Lower lobe of right lung (tissue), 2 donors: ENCODE measurements around the gene SVBP. TPM values are rescaled to one million over a fixed set of nuclear protein-coding genes. Genes with fewer than 3 reads are reported as not detected.

Experiments
- ATAC-seq, 2 donors: fragments of 200-7000 bp; cut with Tn5 transposase; one replicate each; pipeline ENCODE4 v1.9.1; 2020 to 2022; ENCODE audit warnings: mild to moderate bottlenecking in 2 of 2, moderate library complexity in 2 of 2
- DNase-seq: peaks from one replicate; pipeline ENCODE4 v3.0.0-alpha.2; 2020
- H3K27ac ChIP-seq: fragments of 200-600 bp; one replicate; pipeline ENCODE4 v1.8.0; 2022
- H3K27me3 ChIP-seq: fragments of 200-600 bp; one replicate; pipeline ENCODE4 v1.8.0; 2022; ENCODE audit warnings: low read depth
- H3K36me3 ChIP-seq: fragments of 200-600 bp; one replicate; pipeline ENCODE4 v1.8.0; 2022; ENCODE audit warnings: mild to moderate bottlenecking
- H3K4me1 ChIP-seq: fragments of 200-600 bp; one replicate; pipeline ENCODE4 v1.8.0; 2022
- H3K4me3 ChIP-seq: fragments of 200-600 bp; one replicate; pipeline ENCODE4 v1.8.0; 2022; ENCODE audit warnings: mild to moderate bottlenecking
- H3K9me3 ChIP-seq: fragments of 200-600 bp; one replicate; pipeline ENCODE4 v1.8.0; 2022
- intact Hi-C: fragments of 100-400 bp; cut with DNase I; formaldehyde crosslinking; loops from one replicate; pipeline ENCODE4 v1.11.0; 2022
- total RNA-seq: library from RNA; stranded (reverse); fragmentation: NEBNext Ultra II Directional; extraction: Animal tissue kit (Norgen Biotek cat#: 25700); gene quantifications from one replicate; pipeline ENCODE4 v1.2.1, GENCODE V29; 2021
- TF ChIP-seq, protein P1 (sequence below): fragments of 200-600 bp; IDR thresholded peaks from one replicate; pipeline ENCODE4 v1.8.0; 2022; ENCODE audit warnings: antibody characterized with exemption, mild to moderate bottlenecking
- donor health status: DM: no; HTN: yes; CAD: no; lungs with severe emphysema.

SVBP gene
- total RNA-seq, 1 donor from 2014 or later = 20.8 TPM

DNA sequence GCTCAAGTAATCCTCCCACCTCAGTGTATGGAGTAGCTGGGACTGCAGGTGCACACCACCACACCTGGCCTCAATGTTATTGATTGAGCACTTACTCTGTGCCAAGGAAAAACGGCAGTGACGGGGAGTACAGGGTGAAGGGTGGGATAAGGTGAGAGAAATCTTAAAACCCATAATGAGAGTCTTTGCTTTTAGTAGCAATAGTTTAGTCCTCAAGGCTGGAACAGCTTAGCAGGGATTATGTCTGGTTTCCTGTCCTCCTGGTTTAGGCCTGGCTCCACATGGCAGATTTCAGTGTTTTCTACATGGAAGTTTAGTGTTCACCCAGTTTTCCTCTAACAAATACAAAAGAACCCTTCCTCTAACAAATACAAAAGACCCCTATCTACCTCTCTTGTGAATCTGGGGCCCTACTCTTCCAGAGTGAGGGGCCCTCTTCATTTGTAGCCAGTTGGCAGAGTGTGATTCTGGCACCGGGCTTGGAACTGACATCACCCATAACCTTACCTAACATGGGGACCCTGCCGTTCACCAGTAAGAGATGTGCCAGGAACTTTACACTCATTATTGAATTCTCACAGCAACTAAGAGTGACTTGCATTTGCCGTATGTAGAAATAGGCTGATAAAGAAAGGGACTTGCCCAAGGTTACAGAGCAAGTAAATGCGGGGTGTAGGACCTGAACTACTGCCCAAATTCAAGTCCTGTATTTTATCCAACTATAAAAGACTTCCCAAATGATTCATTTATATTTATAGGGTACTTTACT lies 36.1 kb upstream of the SVBP start:
- no peaks in the 10 kb centered on the region for H3K9me3 ChIP-seq
- H3K4me1 ChIP-seq = no peaks in the 10 kb centered on the region
- intact Hi-C loops = no loop called here
- no peak for DNase-seq
- no peaks in the 10 kb centered on the region for H3K27me3 ChIP-seq
- no peak overlapping the region for H3K4me3 ChIP-seq
- no peak overlapping the region for H3K27ac ChIP-seq
- ATAC-seq = no peak
- TF ChIP-seq, protein P1, sequence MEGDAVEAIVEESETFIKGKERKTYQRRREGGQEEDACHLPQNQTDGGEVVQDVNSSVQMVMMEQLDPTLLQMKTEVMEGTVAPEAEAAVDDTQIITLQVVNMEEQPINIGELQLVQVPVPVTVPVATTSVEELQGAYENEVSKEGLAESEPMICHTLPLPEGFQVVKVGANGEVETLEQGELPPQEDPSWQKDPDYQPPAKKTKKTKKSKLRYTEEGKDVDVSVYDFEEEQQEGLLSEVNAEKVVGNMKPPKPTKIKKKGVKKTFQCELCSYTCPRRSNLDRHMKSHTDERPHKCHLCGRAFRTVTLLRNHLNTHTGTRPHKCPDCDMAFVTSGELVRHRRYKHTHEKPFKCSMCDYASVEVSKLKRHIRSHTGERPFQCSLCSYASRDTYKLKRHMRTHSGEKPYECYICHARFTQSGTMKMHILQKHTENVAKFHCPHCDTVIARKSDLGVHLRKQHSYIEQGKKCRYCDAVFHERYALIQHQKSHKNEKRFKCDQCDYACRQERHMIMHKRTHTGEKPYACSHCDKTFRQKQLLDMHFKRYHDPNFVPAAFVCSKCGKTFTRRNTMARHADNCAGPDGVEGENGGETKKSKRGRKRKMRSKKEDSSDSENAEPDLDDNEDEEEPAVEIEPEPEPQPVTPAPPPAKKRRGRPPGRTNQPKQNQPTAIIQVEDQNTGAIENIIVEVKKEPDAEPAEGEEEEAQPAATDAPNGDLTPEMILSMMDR = no peak
- H3K36me3 ChIP-seq = peaks cover 26% of the 10 kb centered on the region

DNA sequence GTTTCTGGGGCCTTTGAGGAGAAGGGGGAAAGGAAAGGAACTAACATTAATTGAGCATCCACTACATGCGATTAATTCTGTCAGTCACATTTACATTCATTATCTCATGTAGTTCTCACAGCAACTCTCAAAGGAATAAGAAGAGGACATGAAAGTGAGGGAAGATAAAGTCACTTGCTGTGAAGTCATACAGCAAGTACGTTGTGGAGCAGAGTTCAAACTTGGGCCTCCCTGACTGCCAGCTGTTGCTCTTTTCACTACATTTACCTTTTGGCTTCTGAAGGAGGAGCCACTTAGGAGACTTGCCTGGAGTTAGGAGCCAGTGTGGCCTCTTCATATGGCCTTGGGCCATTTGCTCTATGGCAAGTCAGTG lies 35.4 kb upstream of the SVBP start:
- intact Hi-C loops = no loop called here
- ATAC-seq (no peak), DNase-seq (no peak)
- peaks cover 26% of the 10 kb centered on the region for H3K36me3 ChIP-seq
- peaks cover 4% of the 10 kb centered on the region for H3K4me1 ChIP-seq
- no peak overlapping the region for H3K27ac ChIP-seq
- H3K4me3 ChIP-seq = no peak overlapping the region
- no peaks in the 10 kb centered on the region for H3K9me3 ChIP-seq
- no peaks in the 10 kb centered on the region for H3K27me3 ChIP-seq
- TF ChIP-seq, protein P1 = no peak

DNA sequence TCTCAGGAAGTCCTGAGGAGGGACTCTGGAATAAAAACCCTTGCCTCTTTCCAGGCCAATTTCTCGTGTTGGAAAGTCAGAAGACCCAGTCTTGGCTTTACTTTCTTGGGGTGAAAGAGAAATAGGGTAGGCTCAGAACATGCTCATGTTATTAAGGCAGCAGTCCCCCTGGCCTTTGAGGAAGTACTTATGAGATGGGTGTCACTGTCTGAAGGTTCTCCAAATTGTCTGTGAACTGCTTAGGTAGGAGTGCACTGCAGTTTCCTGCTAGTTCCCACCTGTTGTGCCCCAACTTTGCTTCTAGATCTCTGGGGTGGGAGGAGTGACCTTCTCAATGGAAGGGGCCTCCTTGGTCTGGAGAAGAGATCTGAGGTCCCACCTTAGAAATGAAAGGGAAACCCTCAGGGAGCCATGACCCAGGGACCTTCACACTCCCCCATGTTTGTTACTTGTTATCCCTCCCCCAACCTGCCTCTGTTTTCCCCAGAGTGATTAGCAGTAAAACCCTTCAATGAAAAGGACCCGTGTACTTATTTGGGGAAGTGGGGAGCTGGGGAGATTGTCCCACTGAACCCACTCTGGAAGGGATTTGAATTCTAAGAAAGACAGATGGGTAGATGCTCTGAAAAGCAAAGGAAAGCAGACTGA lies 34.9 kb upstream of the SVBP start:
- DNase-seq (no peak), ATAC-seq (no peak)
- Histone ChIP-seq H3K4me1 (peaks cover 9% of the 10 kb centered on the region), H3K36me3 (peaks cover 26% of the 10 kb centered on the region), H3K27ac (no peak overlapping the region), H3K4me3 (no peak overlapping the region), H3K9me3 (no peaks in the 10 kb centered on the region), H3K27me3 (no peaks in the 10 kb centered on the region)
- intact Hi-C loops = no loop called here
- TF ChIP-seq, protein P1 = no peak

DNA sequence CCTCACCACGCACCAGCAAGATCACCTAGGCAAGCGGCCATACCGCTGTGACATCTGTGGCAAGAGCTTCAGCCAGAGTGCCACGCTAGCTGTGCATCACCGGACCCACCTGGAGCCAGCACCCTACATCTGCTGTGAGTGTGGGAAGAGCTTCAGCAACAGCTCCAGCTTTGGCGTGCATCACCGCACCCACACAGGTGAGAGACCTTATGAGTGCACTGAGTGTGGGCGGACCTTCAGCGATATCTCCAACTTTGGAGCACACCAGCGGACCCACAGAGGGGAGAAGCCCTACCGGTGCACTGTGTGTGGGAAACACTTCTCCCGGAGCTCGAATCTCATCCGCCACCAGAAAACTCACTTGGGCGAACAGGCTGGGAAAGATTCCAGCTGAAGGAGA lies 34.2 kb upstream of the SVBP start:
- H3K9me3 ChIP-seq = no peaks in the 10 kb centered on the region
- H3K4me1 ChIP-seq = peaks cover 10% of the 10 kb centered on the region
- TF ChIP-seq, protein P1 = no peak
- no peak overlapping the region for H3K4me3 ChIP-seq
- intact Hi-C loops = no loop called here
- H3K27ac ChIP-seq = no peak overlapping the region
- ATAC-seq = no peak
- H3K27me3 ChIP-seq = no peaks in the 10 kb centered on the region
- peaks cover 26% of the 10 kb centered on the region for H3K36me3 ChIP-seq
- DNase-seq = no peak

DNA sequence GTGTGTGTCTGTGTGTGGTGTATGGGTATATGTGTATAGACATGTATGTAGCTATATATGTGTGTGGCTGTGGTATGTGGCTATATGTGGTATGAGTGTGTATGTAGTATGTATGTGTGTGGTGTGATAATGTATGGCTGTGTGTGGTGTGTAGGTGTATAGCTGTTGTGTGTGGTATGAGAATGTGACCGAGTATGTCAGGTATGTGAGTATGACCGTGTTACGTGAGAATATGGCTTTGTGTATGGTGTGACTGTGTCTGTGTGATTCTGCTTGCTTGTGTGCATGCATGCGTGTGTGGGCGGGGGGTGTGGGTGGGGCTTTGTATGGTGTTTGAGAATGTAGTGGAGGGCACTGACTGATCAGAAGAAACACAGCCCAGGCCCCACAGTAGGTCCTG lies 32.7 kb upstream of the SVBP start:
- intact Hi-C loops = no loop called here
- H3K4me3 ChIP-seq = no peak overlapping the region
- TF ChIP-seq, protein P1 = no peak
- H3K27ac ChIP-seq = no peak overlapping the region
- H3K4me1 ChIP-seq = peaks cover 20% of the 10 kb centered on the region
- H3K36me3 ChIP-seq = peaks cover 26% of the 10 kb centered on the region
- no peaks in the 10 kb centered on the region for H3K9me3 ChIP-seq
- DNase-seq (no peak), ATAC-seq (no peak)
- no peaks in the 10 kb centered on the region for H3K27me3 ChIP-seq
